Stromal cell of bone marrow (primary cell): Measurements from ENCODE around the gene ITGBL1.

ENCODE experiments used
- DNase-seq: peaks from one replicate; pipeline ENCODE4 v3.0.0-alpha.2; 2012; ENCODE audit warnings: low read depth

The ITGBL1 gene

GRCh38 chr13:101565317-101565716 lies 112.8 kb downstream of the ITGBL1 start:
- DNase-seq: no peak

GRCh38 chr13:101567841-101568240 lies 115.4 kb downstream of the ITGBL1 start:
- no peak for DNase-seq

GRCh38 chr13:101569807-101570206 lies 117.3 kb downstream of the ITGBL1 start:
- DNase-seq: no peak

GRCh38 chr13:101570410-101570809 lies 117.9 kb downstream of the ITGBL1 start:
- DNase-seq: no peak

- DNase-seq: no peak
These were observed 120.0 kb downstream of the ITGBL1 start for GRCh38 chr13:101572456-101572855.

GRCh38 chr13:101575581-101575980 lies 123.1 kb downstream of the ITGBL1 start:
- no peak for DNase-seq

GRCh38 chr13:101576455-101576854 lies 124.0 kb downstream of the ITGBL1 start:
- no peak for DNase-seq

GRCh38 chr13:101576977-101577376 lies 124.5 kb downstream of the ITGBL1 start:
- DNase-seq: no peak

GRCh38 chr13:101579281-101579802 lies 126.9 kb downstream of the ITGBL1 start:
- no peak for DNase-seq

- DNase-seq: no peak
These were observed 131.9 kb downstream of the ITGBL1 start for GRCh38 chr13:101584331-101584730.

- no peak for DNase-seq
These were observed 138.0 kb downstream of the ITGBL1 start for GRCh38 chr13:101590479-101590878.

GRCh38 chr13:101594936-101595335 lies 142.5 kb downstream of the ITGBL1 start:
- no peak for DNase-seq

GRCh38 chr13:101596803-101597202 lies 144.3 kb downstream of the ITGBL1 start:
- DNase-seq: no peak

- DNase-seq: no peak
These were observed 159.3 kb downstream of the ITGBL1 start for GRCh38 chr13:101611491-101612475.

GRCh38 chr13:101612735-101613134 lies 160.3 kb downstream of the ITGBL1 start:
- DNase-seq: no peak

- DNase-seq: no peak
These were observed 162.0 kb downstream of the ITGBL1 start for GRCh38 chr13:101614491-101614890.

- DNase-seq: no peak
These were observed 166.1 kb downstream of the ITGBL1 start for GRCh38 chr13:101618440-101619187.

- no peak for DNase-seq
These were observed 168.6 kb downstream of the ITGBL1 start for GRCh38 chr13:101621099-101621498.

- DNase-seq: no peak
These were observed 171.2 kb downstream of the ITGBL1 start for GRCh38 chr13:101623470-101624209.

- no peak for DNase-seq
These were observed 171.9 kb downstream of the ITGBL1 start for GRCh38 chr13:101624210-101624922.

- no peak for DNase-seq
These were observed 172.5 kb downstream of the ITGBL1 start for GRCh38 chr13:101624981-101625380.
